NCI-H187 (cell line): Measurements from ENCODE around the gene LTB4R.

Experiments
- DNase-seq, 2 experiments: peaks; one replicate each; lab custom pipeline; 2025; lab: John Stamatoyannopoulos, UW

LTB4R gene

GRCh38 chr14:24279301-24280186 is 31.8 kb upstream of the LTB4R start:
- DNase-seq: no peak

GRCh38 chr14:24280797-24281460 is 30.4 kb upstream of the LTB4R start:
- DNase-seq: no peak

DNA sequence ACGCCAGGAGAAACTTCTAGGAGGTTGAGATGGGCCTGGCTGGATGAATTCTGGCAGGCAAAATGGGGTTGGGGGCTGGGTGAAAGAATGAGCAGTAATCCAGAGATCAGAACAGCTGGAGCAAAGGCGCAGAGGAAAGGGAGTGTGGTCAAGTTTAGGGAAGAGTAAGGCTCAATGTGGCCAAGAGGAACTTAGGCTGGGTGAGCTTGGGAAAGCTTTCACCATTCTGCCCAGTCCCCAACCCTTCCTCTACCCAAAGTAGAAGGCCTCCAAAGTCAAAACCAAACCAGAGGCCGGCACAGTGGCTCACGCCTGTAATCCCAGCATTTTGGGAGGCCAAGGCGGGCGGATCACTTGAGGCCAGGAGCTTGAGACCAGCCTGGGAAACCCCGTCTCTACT is 29.7 kb upstream of the LTB4R start:
- no peak for DNase-seq

DNA sequence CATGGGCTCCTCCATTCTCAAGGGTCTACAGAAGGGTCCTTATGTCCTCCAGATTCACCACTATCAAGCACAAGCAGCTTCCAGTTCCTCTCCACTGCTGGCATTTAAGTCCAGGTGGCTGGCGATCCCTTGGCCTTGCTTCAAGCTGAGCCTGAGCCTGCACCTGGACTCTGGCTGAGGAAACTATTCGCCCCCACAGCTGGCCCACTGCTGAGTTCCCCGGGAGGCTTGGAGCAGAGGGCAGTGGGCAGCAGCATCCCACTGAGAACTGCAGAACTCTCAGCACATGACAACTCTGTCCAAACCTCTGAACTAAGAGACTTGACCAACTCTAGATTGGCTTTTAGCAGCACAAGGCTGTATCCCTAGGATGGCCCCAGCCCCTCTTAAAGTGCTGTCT is 28.6 kb upstream of the LTB4R start:
- DNase-seq: no peak

DNA sequence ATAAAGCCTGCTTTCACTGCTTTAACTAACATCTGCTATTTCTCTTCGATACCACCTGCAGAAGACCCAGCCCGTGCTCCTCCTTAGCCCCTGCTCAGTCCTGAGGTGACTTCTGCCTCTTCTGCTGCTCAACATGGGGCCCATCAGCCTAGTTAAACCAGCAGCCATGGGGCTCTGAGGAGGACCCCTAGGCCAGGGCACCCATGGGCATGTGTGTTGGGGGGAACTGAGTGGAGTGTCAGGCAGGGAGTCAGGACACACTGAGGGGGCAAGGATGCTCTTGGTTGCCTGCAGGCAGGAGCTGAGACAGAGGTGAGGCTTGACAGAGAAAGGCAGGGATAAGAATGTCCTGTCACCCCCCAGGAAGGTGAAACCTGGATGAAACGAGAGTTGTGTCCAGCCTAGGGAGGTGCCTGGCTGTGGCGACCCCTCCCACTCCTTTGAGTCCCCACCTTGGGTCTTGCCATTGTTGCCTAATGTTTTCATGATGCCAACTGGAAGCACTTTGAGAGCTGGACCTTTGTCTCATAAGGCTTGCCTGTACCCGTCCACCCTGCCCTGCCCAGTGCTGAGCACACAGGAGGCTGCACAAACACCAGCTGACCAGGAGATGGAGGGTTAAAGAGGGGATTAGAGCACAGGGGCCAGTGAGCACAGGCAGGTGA is 27.4 kb upstream of the LTB4R start:
- DNase-seq: no peak

DNA sequence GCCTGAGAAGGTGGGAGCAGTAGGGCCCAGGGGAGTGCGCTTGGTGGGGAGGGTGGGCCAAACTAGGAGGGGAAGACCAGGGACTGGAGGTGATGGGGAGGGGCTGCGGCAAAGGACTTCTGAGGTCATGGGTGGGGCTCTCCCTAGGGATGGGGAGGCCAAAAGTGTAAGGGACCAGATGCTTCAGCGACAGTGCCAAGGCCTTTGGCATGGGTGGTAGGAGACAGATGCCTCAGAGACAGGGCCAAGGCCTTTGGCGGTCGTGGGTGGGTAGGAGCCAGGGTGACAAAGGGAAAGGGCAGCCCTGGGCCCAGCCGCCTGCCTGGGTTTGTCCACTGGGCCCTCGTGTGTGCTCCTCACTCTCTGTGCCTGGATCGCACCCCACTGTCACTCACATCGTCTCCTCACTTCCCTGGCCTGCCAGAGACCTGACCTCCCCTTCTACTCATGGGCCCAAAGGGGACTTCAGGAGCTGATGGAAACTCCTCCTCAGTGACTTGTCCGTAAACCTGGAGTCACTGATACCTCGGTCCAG is 26.7 kb upstream of the LTB4R start:
- no peak for DNase-seq

DNA sequence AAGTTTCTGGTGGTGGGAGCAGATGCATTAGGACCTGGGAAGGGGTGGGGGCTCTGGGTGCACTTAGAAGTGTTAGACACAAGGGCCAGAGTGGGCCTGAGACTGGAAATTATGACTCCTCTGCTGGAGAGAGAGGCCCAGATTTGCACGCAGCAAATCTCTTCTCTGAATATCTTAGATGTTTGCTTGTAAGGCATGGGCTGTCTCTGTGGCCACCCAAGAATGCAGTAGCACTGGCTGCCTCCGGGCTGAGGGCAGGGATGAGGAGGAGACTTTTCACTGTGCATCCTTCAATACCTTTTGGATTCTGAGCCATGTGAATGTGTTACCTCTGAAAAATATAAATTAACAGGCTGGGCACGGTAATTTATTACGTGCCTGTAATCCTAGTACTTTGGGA is 26.0 kb upstream of the LTB4R start:
- DNase-seq: no peak

GRCh38 chr14:24286996-24287395 is 24.3 kb upstream of the LTB4R start:
- no peak for DNase-seq

GRCh38 chr14:24289649-24290280 is 21.5 kb upstream of the LTB4R start:
- DNase-seq: no peak

GRCh38 chr14:24290746-24291145 is 20.6 kb upstream of the LTB4R start:
- no peak for DNase-seq

DNA sequence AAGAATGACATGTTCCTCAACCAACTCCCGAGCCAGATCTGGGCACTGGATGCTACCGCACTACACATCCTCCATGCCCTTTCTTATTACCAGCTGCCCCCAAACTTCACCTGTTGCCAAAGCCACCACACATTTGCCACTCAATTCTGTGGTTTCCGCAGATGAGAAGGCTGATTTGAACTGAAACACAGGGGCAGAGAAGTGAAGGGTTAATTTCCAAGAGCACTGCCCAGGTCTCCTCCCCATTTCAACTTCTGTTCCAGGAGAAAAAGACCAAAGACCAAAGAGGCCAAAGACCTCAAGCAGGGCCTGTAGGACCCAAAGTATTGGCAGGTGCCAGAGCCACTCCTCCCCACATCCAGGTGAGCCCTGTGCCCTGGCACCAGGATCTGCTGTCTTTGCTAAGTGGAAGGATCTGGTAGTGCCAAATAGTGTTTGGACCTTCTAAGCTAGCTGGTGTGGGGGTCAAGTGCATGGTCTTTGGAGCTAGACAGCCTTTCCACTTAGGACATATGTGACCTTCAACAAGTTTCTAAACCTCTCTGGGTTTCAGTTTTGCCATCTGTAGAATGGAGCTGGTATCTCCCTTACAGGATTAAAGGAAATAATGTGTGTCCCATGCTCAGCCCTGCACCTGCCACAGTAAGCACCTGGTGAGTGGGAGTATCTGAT is 19.7 kb upstream of the LTB4R start:
- DNase-seq: no peak

GRCh38 chr14:24292118-24292807 is 19.0 kb upstream of the LTB4R start:
- DNase-seq: no peak

DNA sequence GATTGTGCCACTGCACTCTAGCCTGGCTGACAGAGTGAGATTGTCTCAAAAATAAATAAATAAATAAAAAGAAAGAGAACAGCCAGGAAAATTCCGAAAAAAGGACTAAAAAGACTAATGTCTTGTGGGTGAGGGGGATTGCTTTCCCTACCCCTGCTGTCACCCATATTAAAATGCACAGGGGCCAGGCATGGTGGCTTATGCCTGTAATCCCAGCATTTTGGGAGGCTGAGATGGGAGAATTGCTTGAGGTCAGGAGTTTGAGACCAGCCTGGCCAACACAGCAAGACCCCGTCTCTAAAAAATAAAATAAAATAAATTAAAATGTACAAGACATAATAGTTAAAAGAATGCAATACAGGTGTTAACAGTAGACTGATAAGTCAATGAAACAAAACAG is 17.8 kb upstream of the LTB4R start:
- no peak for DNase-seq

- DNase-seq: peak in 1 of 2 experiments; percentile 10
These were observed 14.8 kb upstream of the LTB4R start for GRCh38 chr14:24296341-24297157.

GRCh38 chr14:24297190-24297964 is 13.9 kb upstream of the LTB4R start:
- no peak for DNase-seq

GRCh38 chr14:24298892-24299254 is 12.4 kb upstream of the LTB4R start:
- no peak for DNase-seq

- peak; percentile 73 to 85 for DNase-seq
These were observed 11.8 kb upstream of the LTB4R start, which contains the start of the genes DHRS1 and NOP9 for GRCh38 chr14:24299255-24300191. DHRS1 (minus strand) TSS chr14:24299780; CDS start chr14:24299106, 674 bp downstream. NOP9 (plus strand) TSS chr14:24299850; CDS start chr14:24299955, 105 bp downstream.
